Sigmoid colon (tissue), 3 donors: ENCODE data around the gene SORCS1.

Experiments used
- POLR2A ChIP-seq, 2 donors: fragments of 450-650 bp; IDR thresholded peaks; one replicate each; pipeline ENCODE4 v1.6.1; 2016; ENCODE audit warnings: antibody characterized with exemption in 2 of 2, mild to moderate bottlenecking in 2 of 2, moderate library complexity in 2 of 2
- TF ChIP-seq, protein P1 (sequence below), 4 experiments: fragments of 450-650 bp in 3 of 4; fragments of 200-600 bp in 1 of 4; IDR thresholded peaks; one replicate each; pipeline ENCODE4 v1.5.1; 2016 to 2019; ENCODE audit warnings: antibody characterized with exemption in 4 of 4, mild to moderate bottlenecking in 3 of 4, moderate library complexity in 2 of 4

- TF ChIP-seq POLR2A (IDR thresholded peaks at IDR 0.05) = no peak
- TF ChIP-seq, protein P1, sequence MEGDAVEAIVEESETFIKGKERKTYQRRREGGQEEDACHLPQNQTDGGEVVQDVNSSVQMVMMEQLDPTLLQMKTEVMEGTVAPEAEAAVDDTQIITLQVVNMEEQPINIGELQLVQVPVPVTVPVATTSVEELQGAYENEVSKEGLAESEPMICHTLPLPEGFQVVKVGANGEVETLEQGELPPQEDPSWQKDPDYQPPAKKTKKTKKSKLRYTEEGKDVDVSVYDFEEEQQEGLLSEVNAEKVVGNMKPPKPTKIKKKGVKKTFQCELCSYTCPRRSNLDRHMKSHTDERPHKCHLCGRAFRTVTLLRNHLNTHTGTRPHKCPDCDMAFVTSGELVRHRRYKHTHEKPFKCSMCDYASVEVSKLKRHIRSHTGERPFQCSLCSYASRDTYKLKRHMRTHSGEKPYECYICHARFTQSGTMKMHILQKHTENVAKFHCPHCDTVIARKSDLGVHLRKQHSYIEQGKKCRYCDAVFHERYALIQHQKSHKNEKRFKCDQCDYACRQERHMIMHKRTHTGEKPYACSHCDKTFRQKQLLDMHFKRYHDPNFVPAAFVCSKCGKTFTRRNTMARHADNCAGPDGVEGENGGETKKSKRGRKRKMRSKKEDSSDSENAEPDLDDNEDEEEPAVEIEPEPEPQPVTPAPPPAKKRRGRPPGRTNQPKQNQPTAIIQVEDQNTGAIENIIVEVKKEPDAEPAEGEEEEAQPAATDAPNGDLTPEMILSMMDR (IDR thresholded peaks at IDR 0.05) = no peak
Observed at GRCh38 chr10:107152087-107152486, 12.4 kb downstream of the SORCS1 start.
